Stimulated activated effector memory CD8-positive, alpha-beta T cell treated with anti-CD3 and anti-CD28 coated beads, Interleukin-12 subunit alpha, Interleukin-12 subunit beta, amount 100 ng/mL, for 72 hours (primary cell): ENCODE results near the gene ZNF790.
"Not testable (repeated sequence)": the region's sequence is repeated elsewhere in the genome, so short reads cannot be mapped to it uniquely, and the experiment has no call there.

Source experiments
- ATAC-seq: fragments of 150-1000 bp; cut with Tn5 transposase; 2 replicates; pipeline ENCODE4 v1.10.0; 2021
- DNase-seq, 2 donors: peaks; one replicate each; pipeline ENCODE4 v3.0.0; 2021 to 2022; ENCODE audit warnings: low spot score in 2 of 2
- H3K27ac Mint-ChIP-seq: one replicate; pipeline ENCODE4 v1.8.0; 2022; ENCODE audit warnings: mild to moderate bottlenecking, mixed read lengths
- H3K36me3 Mint-ChIP-seq: one replicate; pipeline ENCODE4 v1.8.0; 2022; ENCODE audit warnings: mild to moderate bottlenecking, mixed read lengths
- H3K4me1 Mint-ChIP-seq: one replicate; pipeline ENCODE4 v1.8.0; 2022; ENCODE audit warnings: mixed read lengths
- H3K4me3 Mint-ChIP-seq: one replicate; pipeline ENCODE4 v1.8.0; 2022; ENCODE audit warnings: mild to moderate bottlenecking, mixed read lengths
- H3K9me3 Mint-ChIP-seq: one replicate; pipeline ENCODE4 v1.8.0; 2022; ENCODE audit warnings: mixed read lengths

The ZNF790 gene

GRCh38 chr19:36797786-36798108 lies 40.4 kb downstream of the ZNF790 start:
- ATAC-seq (no peak), DNase-seq (no peak)
- Mint-ChIP-seq H3K9me3 (peaks cover 11% of the 10 kb centered on the region), H3K27ac (peak overlapping the region; percentile 93), H3K4me3 (peak overlapping the region; percentile 82), H3K4me1 (peaks cover 6% of the 10 kb centered on the region), H3K36me3 (peaks cover 14% of the 10 kb centered on the region)

GRCh38 chr19:36796714-36796992 lies 41.5 kb downstream of the ZNF790 start:
- no peak for DNase-seq
- H3K9me3 Mint-ChIP-seq, result peaks cover 19% of the 10 kb centered on the region
- peaks cover 8% of the 10 kb centered on the region for H3K36me3 Mint-ChIP-seq
- H3K4me3 Mint-ChIP-seq, result peak overlapping the region; percentile 82
- peak overlapping the region; percentile 93 for H3K27ac Mint-ChIP-seq
- no peak for ATAC-seq
- peaks cover 14% of the 10 kb centered on the region for H3K4me1 Mint-ChIP-seq

GRCh38 chr19:36791420-36792141 lies 46.6 kb downstream of the ZNF790 start:
- peaks cover 23% of the 10 kb centered on the region for H3K9me3 Mint-ChIP-seq
- ATAC-seq, result peak; percentile 85
- not testable (repeated sequence) for H3K27ac Mint-ChIP-seq, H3K4me1 Mint-ChIP-seq, DNase-seq, H3K36me3 Mint-ChIP-seq
- H3K4me3 Mint-ChIP-seq, result peak overlapping the region; percentile 1

- Mint-ChIP-seq H3K27ac (no peak overlapping the region), H3K4me1 (peaks cover 26% of the 10 kb centered on the region), H3K4me3 (no peak overlapping the region), H3K36me3 (peaks cover 12% of the 10 kb centered on the region), H3K9me3 (peaks cover 11% of the 10 kb centered on the region)
- no peak for DNase-seq
- ATAC-seq, result no peak
Measured at GRCh38 chr19:36775768-36776167, 62.4 kb downstream of the ZNF790 start.

- peak overlapping the region; percentile 95 for H3K27ac Mint-ChIP-seq
- peaks cover 13% of the 10 kb centered on the region for H3K36me3 Mint-ChIP-seq
- peak overlapping the region; percentile 98 for H3K4me3 Mint-ChIP-seq
- H3K9me3 Mint-ChIP-seq, result peaks cover 11% of the 10 kb centered on the region
- H3K4me1 Mint-ChIP-seq, result peaks cover 27% of the 10 kb centered on the region
- no peak for ATAC-seq
- no peak for DNase-seq
Measured at GRCh38 chr19:36773223-36773579, 65.0 kb downstream of the ZNF790 start.

GRCh38 chr19:36772311-36773222 lies 65.6 kb downstream of the ZNF790 start, which contains the start of gene ZNF850:
Gene ZNF850 (minus strand): TSS chr19:36772807. CDS start chr19:36762606, 10,201 bp downstream.
- peaks cover 27% of the 10 kb centered on the region for H3K4me1 Mint-ChIP-seq
- peaks cover 16% of the 10 kb centered on the region for H3K36me3 Mint-ChIP-seq
- DNase-seq (peak; percentile 89 to 97), ATAC-seq (peak; percentile 96)
- H3K27ac Mint-ChIP-seq, result peak within 1 kb of the TSS; percentile 95
- peaks cover 8% of the 10 kb centered on the region for H3K9me3 Mint-ChIP-seq
- H3K4me3 Mint-ChIP-seq, result peak within 1 kb of the TSS; percentile 98

- peaks cover 21% of the 10 kb centered on the region for H3K36me3 Mint-ChIP-seq
- peak overlapping the region; percentile 95 for H3K27ac Mint-ChIP-seq
- peak overlapping the region; percentile 98 for H3K4me3 Mint-ChIP-seq
- H3K9me3 Mint-ChIP-seq, result peaks cover 8% of the 10 kb centered on the region
- DNase-seq (peak in 1 of 2 donors; percentile 56), ATAC-seq (no peak)
- peaks cover 27% of the 10 kb centered on the region for H3K4me1 Mint-ChIP-seq
Measured at GRCh38 chr19:36771261-36772231, 66.6 kb downstream of the ZNF790 start.
